Mucosa of descending colon (tissue), 3 donors: ENCODE measurements around the gene EFNA5. TPM values are rescaled to one million over a fixed set of nuclear protein-coding genes. Genes with fewer than 3 reads are reported as not detected.

Experiments
- ATAC-seq: fragments of 200-7000 bp; cut with Tn5 transposase; one replicate; pipeline ENCODE4 v1.9.1; 2020; ENCODE audit warnings: mild to moderate bottlenecking, moderate library complexity
- DNase-seq, 3 donors: peaks; one replicate each; pipeline ENCODE4 v3.0.0-alpha.2; 2020
- H3K36me3 ChIP-seq: fragments of 200-600 bp; one replicate; pipeline ENCODE4 v1.8.0; 2021; ENCODE audit warnings: low read depth, mild to moderate bottlenecking
- H3K4me1 ChIP-seq: fragments of 200-600 bp; one replicate; pipeline ENCODE4 v1.8.0; 2021; ENCODE audit warnings: low read depth, mild to moderate bottlenecking
- H3K4me3 ChIP-seq: fragments of 200-600 bp; one replicate; pipeline ENCODE4 v1.8.0; 2021; ENCODE audit warnings: mild to moderate bottlenecking
- H3K9me3 ChIP-seq: fragments of 200-600 bp; one replicate; pipeline ENCODE4 v1.8.0; 2021; ENCODE audit warnings: mild to moderate bottlenecking
- CTCF ChIP-seq: fragments of 200-600 bp; IDR thresholded peaks from one replicate; pipeline ENCODE4 v1.8.0; 2022; ENCODE audit warnings: antibody characterized with exemption, mild to moderate bottlenecking
- intact Hi-C, 2 donors: fragments of 100-400 bp; cut with DNase I in 1 of 2; cut with micrococcal nuclease in 1 of 2; formaldehyde crosslinking; loops; one replicate each; pipeline versions ENCODE4 v1.11.0 to v1.11.1; 2022; cut with DNase I, micrococcal nuclease
- total RNA-seq, 3 donors: library from RNA; stranded (reverse); fragmentation: NEBNext Ultra II Directional in 2 of 3; extraction: Animal tissue kit (Norgen Biotek cat#: 25700) in 2 of 3; gene quantifications; one replicate each; pipeline versions ENCODE4 v1.2.1 to v1.2.4, GENCODE V29; 2021 to 2023
- donor health status: DM: no; HTN: no; CAD: no; lungs with moderate emphysema.
- donor health status: DM: no; HTN: no; CAD: no.
- donor health status: DM: no; HTN: yes; CAD: no.

Gene EFNA5
- total RNA-seq, 3 donors from 2014 or later: 12.7 to 14.4 (median 14.3) TPM

GRCh38 chr5:107696498-107696897 is 25.8 kb upstream of the EFNA5 start:
- ATAC-seq (no peak), DNase-seq (no peak)
- no peak for TF ChIP-seq CTCF
- no peak overlapping the region for H3K4me3 ChIP-seq
- intact Hi-C loops: no loop called here
- no peaks in the 10 kb centered on the region for H3K9me3 ChIP-seq
- H3K4me1 ChIP-seq: no peaks in the 10 kb centered on the region
- H3K36me3 ChIP-seq: no peaks in the 10 kb centered on the region

- intact Hi-C loops: no loop called here
- no peak for ATAC-seq
- Histone ChIP-seq H3K4me1 (no peaks in the 10 kb centered on the region), H3K36me3 (no peaks in the 10 kb centered on the region), H3K9me3 (no peaks in the 10 kb centered on the region), H3K4me3 (no peak overlapping the region)
- no peak for DNase-seq
- TF ChIP-seq CTCF: no peak
Observed at GRCh38 chr5:107696080-107696479, 25.3 kb upstream of the EFNA5 start.

- H3K4me3 ChIP-seq: no peak overlapping the region
- DNase-seq: no peak
- peaks cover 3% of the 10 kb centered on the region for H3K9me3 ChIP-seq
- intact Hi-C loops: no loop called here
- TF ChIP-seq CTCF: no peak
- H3K4me1 ChIP-seq: no peaks in the 10 kb centered on the region
- no peaks in the 10 kb centered on the region for H3K36me3 ChIP-seq
- ATAC-seq: no peak
Observed at GRCh38 chr5:107687937-107688336, 17.2 kb upstream of the EFNA5 start.

GRCh38 chr5:107687404-107687803 is 16.7 kb upstream of the EFNA5 start:
- DNase-seq: no peak
- H3K36me3 ChIP-seq: no peaks in the 10 kb centered on the region
- no peaks in the 10 kb centered on the region for H3K4me1 ChIP-seq
- peaks cover 3% of the 10 kb centered on the region for H3K9me3 ChIP-seq
- ATAC-seq: no peak
- no peak for TF ChIP-seq CTCF
- intact Hi-C loops: no loop called here
- no peak overlapping the region for H3K4me3 ChIP-seq

GRCh38 chr5:107682533-107682932 is 11.8 kb upstream of the EFNA5 start:
- no peaks in the 10 kb centered on the region for H3K9me3 ChIP-seq
- H3K4me3 ChIP-seq: no peak overlapping the region
- intact Hi-C loops: no loop called here
- no peaks in the 10 kb centered on the region for H3K36me3 ChIP-seq
- ATAC-seq (no peak), DNase-seq (no peak)
- H3K4me1 ChIP-seq: peaks cover 5% of the 10 kb centered on the region
- TF ChIP-seq CTCF: no peak

- intact Hi-C loops: no loop called here
- no peaks in the 10 kb centered on the region for H3K9me3 ChIP-seq
- DNase-seq: no peak
- ATAC-seq: no peak
- no peak for TF ChIP-seq CTCF
- H3K36me3 ChIP-seq: no peaks in the 10 kb centered on the region
- H3K4me3 ChIP-seq: no peak overlapping the region
- H3K4me1 ChIP-seq: peaks cover 5% of the 10 kb centered on the region
Observed at GRCh38 chr5:107680799-107681198, 10.1 kb upstream of the EFNA5 start.
